Natural killer cell (primary cell): ENCODE data around the gene FHOD1. TPM values are rescaled to one million over a fixed set of nuclear protein-coding genes. Genes with fewer than 3 reads are reported as not detected.

Source experiments
- ATAC-seq, 3 donors: fragments of 150-1000 bp in 2 of 3; fragments of 200-7000 bp in 1 of 3; cut with Tn5 transposase; 1 replicate in 1 of 3; 2 replicates in 2 of 3; pipeline ENCODE4 v1.10.0; 2021; ENCODE audit warnings: mild to moderate bottlenecking in 2 of 3, moderate library complexity in 2 of 3
- DNase-seq, 2 donors: peaks; one replicate each; pipeline versions ENCODE4 v3.0.0 to v3.0.0-alpha.2; 2013 to 2021; ENCODE audit warnings: mixed read lengths in 1 of 2
- H3K27ac ChIP-seq: one replicate; pipeline ENCODE4 v1.5.1; 2013; ENCODE audit warnings: mild to moderate bottlenecking, low read length
- H3K27me3 ChIP-seq: one replicate; pipeline ENCODE4 v1.6.1; 2013; ENCODE audit warnings: low read length; ENCODE audit not compliant: control insufficient read depth, insufficient read depth
- H3K36me3 ChIP-seq: one replicate; pipeline ENCODE4 v1.6.1; 2013; ENCODE audit warnings: low read length; ENCODE audit not compliant: control insufficient read depth, insufficient read depth
- H3K4me1 ChIP-seq: one replicate; pipeline ENCODE4 v1.6.1; 2013; ENCODE audit warnings: low read length; ENCODE audit not compliant: control insufficient read depth, insufficient read depth
- H3K4me3 ChIP-seq: one replicate; pipeline ENCODE4 v1.5.1; 2013; ENCODE audit warnings: low read length
- H3K9me3 ChIP-seq: one replicate; pipeline ENCODE4 v1.6.1; 2013; ENCODE audit warnings: low read length; ENCODE audit not compliant: control insufficient read depth, insufficient read depth
- H3K27ac Mint-ChIP-seq, 2 donors: one replicate each; pipeline ENCODE4 v1.8.0; 2022; ENCODE audit warnings: mild to moderate bottlenecking in 2 of 2, mixed read lengths in 2 of 2, moderate library complexity in 1 of 2
- H3K27me3 Mint-ChIP-seq, 2 donors: one replicate each; pipeline ENCODE4 v1.8.0; 2022; ENCODE audit warnings: low read depth in 2 of 2, mixed read lengths in 2 of 2
- H3K36me3 Mint-ChIP-seq: one replicate; pipeline ENCODE4 v1.8.0; 2022; ENCODE audit warnings: mixed read lengths
- H3K4me1 Mint-ChIP-seq, 2 donors: one replicate each; pipeline ENCODE4 v1.8.0; 2022; ENCODE audit warnings: mixed read lengths in 2 of 2
- H3K4me3 Mint-ChIP-seq: one replicate; pipeline ENCODE4 v1.8.0; 2022; ENCODE audit warnings: mild to moderate bottlenecking, moderate library complexity, mixed read lengths
- H3K9me3 Mint-ChIP-seq, 2 donors: one replicate each; pipeline ENCODE4 v1.8.0; 2022; ENCODE audit warnings: mixed read lengths in 2 of 2
- WGBS: methylation state at CpG from one replicate; pipeline ENCODE4 v1.1.7; 2013; ENCODE audit warnings: missing lambda C conversion rate; ENCODE audit not compliant: insufficient coverage; 5-methylcytosine and 5-hydroxymethylcytosine counted together
- intact Hi-C: fragments of 100-400 bp; cut with micrococcal nuclease; formaldehyde crosslinking; loops from one replicate; pipeline ENCODE4 v1.14.2; 2022
- total RNA-seq, 4 donors: library from RNA; stranded (reverse); fragments of 120-200 nt in 1 of 4; gene quantifications; one replicate each; pipeline versions ENCODE4 v1.2.3 to v1.2.4, GENCODE V29; 2013 to 2022
- TF ChIP-seq, protein P1 (sequence below): fragments of 200-600 bp; IDR thresholded peaks from one replicate; pipeline ENCODE4 v1.8.0; 2022; ENCODE audit warnings: antibody characterized with exemption

FHOD1 gene
- 10 to 100 TPM; 79.3 to 96.8 (median 89.2) TPM for total RNA-seq
- 24.5 TPM for total RNA-seq (2013)

DNA sequence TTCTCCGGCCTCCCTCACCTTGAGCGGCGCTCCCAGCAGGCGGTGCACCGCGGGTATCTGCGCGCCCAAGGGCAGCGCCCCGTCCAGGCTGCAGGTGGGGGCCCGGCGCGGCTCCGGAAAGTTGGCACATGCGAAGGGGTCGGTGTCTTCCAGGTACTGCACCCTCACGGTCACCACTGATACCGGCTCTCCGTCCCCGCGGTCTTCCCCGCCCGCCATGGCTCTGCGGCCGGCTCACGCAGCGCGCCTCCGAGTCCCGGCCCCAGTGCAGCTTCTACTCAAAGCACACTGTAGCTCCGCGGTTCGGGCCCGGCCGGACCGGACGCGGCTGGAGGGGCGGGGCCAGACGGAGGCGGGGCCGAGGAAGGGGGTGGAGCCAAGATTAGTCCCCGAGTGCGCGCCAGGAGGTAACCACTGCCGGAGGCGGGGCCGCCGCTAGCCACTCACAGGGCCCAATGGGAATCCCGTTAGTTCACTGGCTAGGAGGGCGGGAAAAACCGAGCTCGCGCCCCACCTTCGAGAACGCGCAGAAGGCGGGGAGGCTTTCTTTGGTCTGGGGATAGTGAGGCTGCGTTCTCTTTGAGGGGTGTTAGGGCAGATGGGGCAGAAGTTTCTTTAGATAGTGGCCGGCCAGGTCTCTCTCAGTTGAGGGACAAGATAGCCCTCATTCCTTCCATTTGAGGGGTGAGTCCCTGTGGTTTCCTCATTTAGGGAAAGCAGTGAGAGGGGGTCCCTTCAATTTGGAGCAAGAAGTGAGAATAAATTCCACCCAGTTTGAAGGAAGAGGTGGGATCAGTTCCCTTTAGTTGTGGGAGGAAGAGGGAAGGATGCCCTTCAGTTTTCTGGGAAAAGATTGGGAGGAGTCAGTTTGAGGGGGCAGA is at the start of gene FHOD1:
TSS of gene FHOD1 (minus strand) at position 290 of the 881 bp plus-strand sequence. CDS start at position 219, 71 bp downstream.
- H3K27ac Mint-ChIP-seq = peak within 1 kb of the TSS; percentile 92 to 98
- intact Hi-C loops = loop anchor here (1.0 to 2.0 kb wide), 2 partner anchors 20 to 65 kb away; partner anchors contain the start of genes MATCAP1 and TMEM208
- H3K36me3 Mint-ChIP-seq = no peaks in the 10 kb centered on the region
- H3K4me3 ChIP-seq = peak within 1 kb of the TSS; percentile 65
- peak within 1 kb of the TSS; percentile 96 for H3K4me3 Mint-ChIP-seq
- H3K9me3 Mint-ChIP-seq = no peaks in the 10 kb centered on the region
- H3K27ac ChIP-seq = peak within 1 kb of the TSS; percentile 60
- under 1% methylated on average over 60 of the region's 60 CpGs for WGBS
- peaks cover 17% of the 10 kb centered on the region for H3K27me3 ChIP-seq
- TF ChIP-seq, protein P1, sequence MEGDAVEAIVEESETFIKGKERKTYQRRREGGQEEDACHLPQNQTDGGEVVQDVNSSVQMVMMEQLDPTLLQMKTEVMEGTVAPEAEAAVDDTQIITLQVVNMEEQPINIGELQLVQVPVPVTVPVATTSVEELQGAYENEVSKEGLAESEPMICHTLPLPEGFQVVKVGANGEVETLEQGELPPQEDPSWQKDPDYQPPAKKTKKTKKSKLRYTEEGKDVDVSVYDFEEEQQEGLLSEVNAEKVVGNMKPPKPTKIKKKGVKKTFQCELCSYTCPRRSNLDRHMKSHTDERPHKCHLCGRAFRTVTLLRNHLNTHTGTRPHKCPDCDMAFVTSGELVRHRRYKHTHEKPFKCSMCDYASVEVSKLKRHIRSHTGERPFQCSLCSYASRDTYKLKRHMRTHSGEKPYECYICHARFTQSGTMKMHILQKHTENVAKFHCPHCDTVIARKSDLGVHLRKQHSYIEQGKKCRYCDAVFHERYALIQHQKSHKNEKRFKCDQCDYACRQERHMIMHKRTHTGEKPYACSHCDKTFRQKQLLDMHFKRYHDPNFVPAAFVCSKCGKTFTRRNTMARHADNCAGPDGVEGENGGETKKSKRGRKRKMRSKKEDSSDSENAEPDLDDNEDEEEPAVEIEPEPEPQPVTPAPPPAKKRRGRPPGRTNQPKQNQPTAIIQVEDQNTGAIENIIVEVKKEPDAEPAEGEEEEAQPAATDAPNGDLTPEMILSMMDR = no peak
- peaks cover 18 to 31% of the 10 kb centered on the region in 2 donors for H3K27me3 Mint-ChIP-seq
- H3K4me1 Mint-ChIP-seq = peaks cover 30 to 56% of the 10 kb centered on the region in 2 donors
- no peaks in the 10 kb centered on the region for H3K9me3 ChIP-seq
- ATAC-seq (peak; percentile 73 to 91 (median 82)), DNase-seq (peak; percentile 95 to 99)
- peaks cover 54% of the 10 kb centered on the region for H3K4me1 ChIP-seq
- no peaks in the 10 kb centered on the region for H3K36me3 ChIP-seq

DNA sequence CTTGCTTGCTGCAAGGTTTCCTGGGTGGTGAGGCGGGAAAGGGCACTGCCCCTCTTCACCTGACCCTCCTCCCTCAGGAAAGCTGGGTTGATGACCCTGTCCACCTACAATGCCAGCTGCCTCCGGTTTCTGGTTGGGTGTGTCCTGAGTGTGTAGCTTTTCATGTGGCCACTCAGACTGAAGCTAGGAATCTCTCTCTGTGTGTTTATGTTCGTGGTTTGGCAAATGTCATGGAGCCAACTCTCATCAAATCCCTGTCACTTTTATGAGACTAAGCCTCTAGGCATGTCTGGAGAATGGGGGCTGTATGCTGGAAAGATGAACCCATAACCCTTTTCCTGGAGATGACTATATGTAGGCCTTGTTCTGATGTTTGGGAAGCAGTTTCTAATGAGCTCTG is 49.1 kb upstream of the FHOD1 start:
- DNase-seq (no peak), ATAC-seq (no peak)
- Histone ChIP-seq H3K4me3 (no peak overlapping the region), H3K9me3 (no peaks in the 10 kb centered on the region), H3K27ac (no peak overlapping the region), H3K27me3 (no peaks in the 10 kb centered on the region), H3K4me1 (peaks cover 11% of the 10 kb centered on the region), H3K36me3 (no peaks in the 10 kb centered on the region)
- H3K9me3 Mint-ChIP-seq = no peaks in the 10 kb centered on the region
- H3K36me3 Mint-ChIP-seq = no peaks in the 10 kb centered on the region
- TF ChIP-seq, protein P1 = no peak
- no peak overlapping the region for H3K27ac Mint-ChIP-seq
- intact Hi-C loops = no loop called here
- H3K27me3 Mint-ChIP-seq = no peaks in the 10 kb centered on the region
- no peak overlapping the region for H3K4me3 Mint-ChIP-seq
- 77% methylated on average over 2 of the region's 3 CpGs for whole genome bisulfite sequencing
- H3K4me1 Mint-ChIP-seq = peaks cover 6 to 7% of the 10 kb centered on the region in 2 donors

DNA sequence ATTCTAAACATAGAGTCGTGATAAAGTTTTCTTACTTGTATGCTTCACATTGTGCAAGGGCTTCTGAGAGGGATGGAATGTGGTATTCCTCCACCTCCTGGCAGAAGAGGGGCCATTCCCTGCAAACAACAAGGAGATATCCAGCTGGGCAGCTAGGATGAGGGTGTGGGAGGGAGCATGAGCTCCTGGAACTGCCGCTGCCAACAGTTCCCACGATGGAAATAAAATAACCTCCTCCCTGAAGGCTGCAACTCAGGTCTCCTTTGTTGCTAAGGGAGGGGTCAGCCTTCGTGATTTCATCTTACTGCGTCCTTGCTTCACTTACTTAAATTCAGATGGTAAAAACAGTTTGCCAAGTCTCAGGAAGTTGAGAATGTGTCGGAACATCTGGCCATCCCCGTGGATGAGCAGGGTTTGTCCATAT is 47.7 kb upstream of the FHOD1 start:
- ATAC-seq (no peak), DNase-seq (no peak)
- no peak overlapping the region for H3K27ac Mint-ChIP-seq
- intact Hi-C loops = no loop called here
- Histone ChIP-seq H3K27ac (no peak overlapping the region), H3K4me1 (peaks cover 23% of the 10 kb centered on the region), H3K9me3 (no peaks in the 10 kb centered on the region), H3K27me3 (no peaks in the 10 kb centered on the region), H3K4me3 (no peak overlapping the region), H3K36me3 (no peaks in the 10 kb centered on the region)
- peaks cover 15 to 16% of the 10 kb centered on the region in 2 donors for H3K4me1 Mint-ChIP-seq
- H3K4me3 Mint-ChIP-seq = no peak overlapping the region
- TF ChIP-seq, protein P1 = no peak
- 93% methylated on average over 7 of the region's 7 CpGs for WGBS
- H3K9me3 Mint-ChIP-seq = no peaks in the 10 kb centered on the region
- no peaks in the 10 kb centered on the region for H3K36me3 Mint-ChIP-seq
- H3K27me3 Mint-ChIP-seq = no peaks in the 10 kb centered on the region
